ENCODE data around the gene CIDEB.

Gene CIDEB

GRCh38 chr14:24339284-24340151 lies 31.7 kb upstream of the CIDEB start, which contains the start of gene RIPK3:
Gene RIPK3 (minus strand): TSS chr14:24339991. CDS start chr14:24339826, 165 bp downstream.
- no peak for DNase-seq (ENCODE audit: low read depth, low spot score)
- in situ Hi-C loops (cut with HindIII; ENCODE audit: low sequenced_read_pairs), result loop anchor here (10.0 kb wide), 1 partner anchor 95 kb away; no protein-coding TSS in a partner anchor
- no peak for TF ChIP-seq CTCF (IDR thresholded peaks at IDR 0.05; ENCODE audit: low read depth, low read length)
- no peak within 1 kb of the TSS for H3K4me3 ChIP-seq (ENCODE audit: low read depth, low read length)

- TF ChIP-seq CTCF (IDR thresholded peaks at IDR 0.05; ENCODE audit: low read depth, low read length), result no peak
Observed at GRCh38 chr14:24338843-24339242, 31.1 kb upstream of the CIDEB start.

GRCh38 chr14:24337824-24338175 lies 30.0 kb upstream of the CIDEB start:
- in situ Hi-C loops (cut with HindIII; ENCODE audit: low sequenced_read_pairs), result loop anchor here (10.0 kb wide), 1 partner anchor 97 kb away; no protein-coding TSS in a partner anchor
- H3K4me3 ChIP-seq (ENCODE audit: low read depth, low read length), result no peak overlapping the region
- DNase-seq (ENCODE audit: low read depth, low spot score), result no peak
- no peak for TF ChIP-seq CTCF (IDR thresholded peaks at IDR 0.05; ENCODE audit: low read depth, low read length)

More at GRCh38 chr14:24338843-24339242, 31.1 kb upstream of the CIDEB start:
- in situ Hi-C loops (cut with HindIII; ENCODE audit: low sequenced_read_pairs), result loop anchor here (10.0 kb wide), 1 partner anchor 96 kb away; no protein-coding TSS in a partner anchor
- H3K4me3 ChIP-seq (ENCODE audit: low read depth, low read length), result no peak overlapping the region
- no peak for DNase-seq (ENCODE audit: low read depth, low spot score)

- in situ Hi-C loops (cut with HindIII; ENCODE audit: low sequenced_read_pairs), result loop anchor here (10.0 kb wide), 1 partner anchor 98 kb away; no protein-coding TSS in a partner anchor
- DNase-seq (ENCODE audit: low read depth, low spot score), result no peak
- H3K4me3 ChIP-seq (ENCODE audit: low read depth, low read length), result no peak overlapping the region
- no peak for TF ChIP-seq CTCF (IDR thresholded peaks at IDR 0.05; ENCODE audit: low read depth, low read length)
Observed at GRCh38 chr14:24337144-24337823, 29.5 kb upstream of the CIDEB start.

GRCh38 chr14:24335461-24336171 lies 27.8 kb upstream of the CIDEB start:
- no peak for TF ChIP-seq CTCF (IDR thresholded peaks at IDR 0.05; ENCODE audit: low read depth, low read length)
- in situ Hi-C loops (cut with HindIII; ENCODE audit: low sequenced_read_pairs), result loop anchor here (10.0 kb wide), 1 partner anchor 99 kb away; no protein-coding TSS in a partner anchor
- DNase-seq (ENCODE audit: low read depth, low spot score), result no peak
- no peak overlapping the region for H3K4me3 ChIP-seq (ENCODE audit: low read depth, low read length)

Data from astrocyte of the spinal cord (primary cell).